Daoy (cell line): ENCODE results near the gene GPC6. TPM values are rescaled to one million over a fixed set of nuclear protein-coding genes. Genes with fewer than 3 reads are reported as not detected.

Experiments used
- DNase-seq: peaks from one replicate; pipeline ENCODE4 v3.0.0-alpha.2; 2015; ENCODE audit warnings: low read depth
- total RNA-seq: library from RNA; depleted of rRNA; stranded (reverse); fragments of >200 nt; shearing (Covaris generic); gene quantifications from 2 replicates; pipeline ENCODE4 v1.2.3, GENCODE V29; 2014

Gene GPC6
- total RNA-seq, 1 experiment from 2014 or later, result 1.1 TPM

DNA sequence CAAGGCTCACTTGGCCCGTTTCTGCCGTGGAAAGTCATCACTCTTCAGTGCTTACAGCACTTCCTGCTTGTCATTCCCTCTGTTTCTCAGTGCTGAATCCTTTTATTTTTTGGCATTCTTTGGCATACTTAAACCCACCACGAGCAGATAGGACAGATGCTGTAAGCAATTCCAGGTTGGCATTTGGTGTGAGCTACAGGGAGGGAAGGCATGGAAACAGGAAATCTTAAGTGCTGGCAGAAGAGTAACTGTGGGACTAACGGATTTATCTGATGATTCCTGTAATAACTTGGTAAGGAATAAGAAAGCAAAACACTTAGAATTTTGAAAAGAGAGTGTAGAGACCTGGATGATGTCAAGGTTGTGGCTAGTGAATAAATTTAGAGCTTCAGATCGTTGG lies 273.4 kb downstream of the GPC6 start:
- no peak for DNase-seq

DNA sequence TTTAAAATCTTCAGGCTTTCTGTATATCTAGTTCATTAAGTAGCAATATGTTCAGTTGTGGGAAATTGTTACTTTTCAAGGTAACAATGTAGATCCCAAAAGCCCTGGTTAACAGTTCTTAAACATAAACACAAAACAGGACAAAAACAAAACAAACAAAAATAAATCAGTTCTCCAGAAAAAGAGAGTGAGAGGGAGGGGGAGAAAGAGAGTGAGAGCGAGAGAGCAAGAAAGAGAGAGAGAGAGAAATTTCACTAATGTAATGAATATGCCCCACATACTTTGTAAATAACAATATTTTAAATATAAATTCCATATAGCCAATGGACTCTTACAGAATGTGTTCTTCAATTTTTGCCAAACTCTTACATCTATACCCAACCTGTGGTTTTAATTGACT lies 275.5 kb downstream of the GPC6 start:
- DNase-seq, result no peak

DNA sequence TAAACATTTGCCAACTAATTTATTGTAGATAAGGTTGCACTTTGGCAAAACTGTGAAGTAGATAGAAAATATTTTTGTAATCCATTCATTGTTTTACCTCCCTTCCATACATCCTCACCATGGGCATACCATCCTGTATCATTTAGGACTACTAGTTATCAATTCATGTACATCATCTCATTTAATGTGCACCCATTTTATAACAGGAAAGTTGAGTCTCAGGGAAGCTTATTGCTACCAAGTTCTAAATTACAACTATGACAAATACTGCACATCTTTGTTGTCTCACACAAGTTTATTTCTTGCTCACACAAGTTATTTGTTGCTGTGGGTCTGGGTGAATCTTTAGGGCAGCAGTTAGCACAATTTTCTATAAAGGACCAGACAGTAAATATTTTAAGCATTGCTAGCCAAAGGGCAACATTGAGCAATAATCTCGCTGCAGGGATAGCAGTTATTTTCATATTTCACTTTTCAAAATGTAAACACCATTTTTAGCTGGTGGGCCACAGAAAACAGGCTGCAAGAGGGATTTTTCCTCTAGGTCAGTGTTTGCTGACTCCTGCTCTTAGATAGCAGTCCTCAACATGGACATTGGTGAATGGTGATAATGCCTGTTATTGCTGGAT lies 276.5 kb downstream of the GPC6 start:
- DNase-seq, result no peak

DNA sequence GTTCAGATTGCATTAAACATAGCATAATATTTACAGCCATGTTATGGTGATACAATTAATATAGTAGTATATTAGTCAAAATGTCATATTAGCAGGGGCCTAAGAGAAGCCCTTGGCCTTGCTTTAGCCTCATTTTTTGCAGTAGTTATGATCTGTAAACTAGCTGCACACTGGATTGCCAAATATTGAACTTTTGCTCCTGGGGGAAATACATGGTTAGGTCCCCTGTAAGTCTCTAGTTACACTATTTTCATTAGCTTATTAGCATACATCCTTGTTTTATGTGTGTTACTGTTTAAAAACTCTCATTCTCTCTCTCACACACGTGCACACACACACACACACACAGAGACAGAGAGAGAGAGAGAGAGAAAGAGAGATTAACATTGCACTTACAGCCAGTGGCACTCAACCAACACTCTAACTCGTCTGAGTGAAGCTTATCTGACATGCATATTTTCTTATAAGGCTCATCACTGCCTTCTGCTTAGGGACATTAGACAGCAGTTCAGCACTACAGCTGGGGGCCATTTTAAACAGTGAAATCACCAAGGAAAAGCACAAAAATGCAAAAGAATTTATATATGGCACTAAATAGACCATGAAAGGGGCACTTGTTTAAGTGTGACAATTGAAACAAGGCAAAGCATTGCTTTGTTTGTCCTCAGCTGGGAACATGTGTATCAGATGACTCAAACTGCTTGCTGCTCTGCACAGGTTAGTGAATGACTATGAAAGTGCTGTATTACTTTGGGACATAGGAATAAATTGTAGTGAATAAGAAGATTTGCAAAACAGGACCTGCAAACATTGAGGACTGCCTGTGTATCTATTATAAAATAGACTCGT lies 278.7 kb downstream of the GPC6 start:
- DNase-seq, result no peak

DNA sequence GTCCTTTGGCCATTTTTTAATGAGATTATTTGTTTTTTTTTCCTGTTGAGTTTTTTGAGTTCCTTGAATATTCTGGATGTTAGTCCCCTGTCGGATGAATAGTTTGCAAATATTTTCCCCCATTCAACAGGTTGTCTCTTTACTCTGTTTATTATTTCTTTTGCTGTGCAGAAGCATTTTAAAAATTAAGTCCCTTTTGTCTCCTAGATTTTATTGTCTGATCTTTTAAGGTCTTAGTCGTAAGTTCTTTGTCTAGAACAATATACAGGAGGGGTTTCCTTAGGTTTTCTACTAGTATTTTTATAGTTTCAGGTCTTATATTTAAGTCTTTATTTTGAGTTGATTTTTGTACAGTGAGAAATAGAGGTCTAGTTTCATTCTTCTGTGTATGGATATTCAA lies 284.4 kb downstream of the GPC6 start:
- DNase-seq, result no peak

DNA sequence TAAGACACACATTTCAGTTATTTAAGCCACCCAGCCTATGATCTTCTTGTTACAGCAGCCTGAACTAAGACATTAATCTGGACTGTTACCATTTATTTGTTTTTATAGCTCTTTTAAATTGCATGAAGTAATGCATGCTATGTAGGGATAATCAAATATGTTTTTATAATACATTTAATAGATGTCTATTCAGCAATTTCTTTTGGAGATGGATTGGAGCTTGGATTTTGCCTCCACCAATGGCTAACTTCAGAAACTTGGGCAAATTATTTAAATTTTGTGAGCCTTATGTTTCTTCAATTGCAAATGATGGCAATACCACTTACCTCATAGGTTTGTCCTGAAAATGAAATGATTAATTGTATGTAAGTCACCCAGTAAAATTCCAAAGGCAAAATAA lies 288.7 kb downstream of the GPC6 start:
- DNase-seq, result no peak

DNA sequence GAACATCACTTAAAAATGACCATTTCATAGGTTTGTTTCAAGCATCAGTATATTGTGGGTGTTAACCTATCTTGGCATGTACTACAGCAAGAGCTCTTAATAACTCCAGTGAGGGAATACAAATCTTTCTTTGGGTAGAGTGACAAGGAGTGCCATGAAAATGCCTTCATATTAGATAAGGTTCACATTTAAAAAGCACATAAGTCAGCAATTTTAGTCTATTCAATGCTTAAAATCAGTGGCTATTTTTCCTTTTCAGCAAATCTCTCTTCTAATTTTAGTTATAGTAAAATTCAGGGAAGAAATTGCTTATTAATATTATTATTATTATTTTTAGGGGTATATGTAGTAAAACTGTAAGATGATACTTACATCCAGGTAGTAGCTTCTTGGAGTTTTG lies 291.1 kb downstream of the GPC6 start:
- DNase-seq, result no peak

DNA sequence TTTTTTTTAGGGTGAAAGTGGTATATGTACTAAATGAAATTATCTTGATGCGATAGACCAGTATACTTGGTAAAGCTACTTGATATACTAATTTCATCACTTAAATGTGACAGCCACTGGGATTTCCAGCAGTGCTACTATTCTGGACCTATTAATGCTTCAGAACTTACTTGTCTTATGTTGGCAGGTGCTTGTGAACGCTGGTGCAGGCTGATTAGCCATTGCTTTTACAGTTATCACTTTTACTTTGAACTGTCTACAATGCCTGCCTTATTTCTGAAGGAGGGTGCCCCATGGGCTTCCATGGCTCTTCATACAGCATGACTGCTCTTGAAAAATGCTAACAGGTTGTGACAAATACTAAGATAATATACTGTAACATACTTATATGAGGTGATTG lies 294.7 kb downstream of the GPC6 start:
- DNase-seq, result no peak

DNA sequence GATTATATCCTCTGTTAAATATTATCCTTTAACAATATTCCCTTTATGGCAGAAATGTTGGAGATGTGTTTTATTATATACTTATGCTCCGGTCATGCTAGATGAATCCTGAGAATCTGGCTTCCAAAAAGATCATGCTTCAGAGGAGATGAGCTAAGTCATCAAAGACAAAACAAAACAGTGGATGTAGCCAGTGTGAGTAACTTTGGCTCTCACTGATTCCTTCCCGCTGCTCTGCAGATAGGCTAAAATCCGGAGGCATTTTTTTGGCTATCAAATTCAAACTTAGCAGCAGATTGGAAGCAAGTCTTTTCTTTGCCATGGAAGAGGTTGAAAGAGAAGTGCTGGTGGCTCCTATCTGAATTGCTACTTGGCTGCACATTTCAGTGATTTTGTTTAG lies 295.9 kb downstream of the GPC6 start:
- no peak for DNase-seq

DNA sequence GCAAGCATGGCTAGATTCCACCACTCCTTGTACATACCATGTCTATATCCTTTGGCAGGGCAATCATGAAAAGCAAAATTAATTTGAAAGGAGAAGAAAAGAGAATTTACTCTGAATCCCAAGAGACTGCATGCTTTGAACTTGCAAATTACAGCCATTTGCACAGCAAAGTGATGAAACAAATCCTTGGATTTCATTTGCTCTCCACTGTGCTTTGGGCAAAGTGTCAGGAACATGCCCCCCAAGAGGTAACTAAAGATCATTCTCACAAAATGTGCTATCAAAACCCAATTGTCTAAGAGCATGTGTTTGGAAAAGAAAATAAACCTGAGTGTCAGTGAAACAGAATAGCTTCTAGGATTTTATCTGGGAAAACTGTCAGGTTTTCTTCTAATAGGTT lies 298.5 kb downstream of the GPC6 start:
- no peak for DNase-seq

DNA sequence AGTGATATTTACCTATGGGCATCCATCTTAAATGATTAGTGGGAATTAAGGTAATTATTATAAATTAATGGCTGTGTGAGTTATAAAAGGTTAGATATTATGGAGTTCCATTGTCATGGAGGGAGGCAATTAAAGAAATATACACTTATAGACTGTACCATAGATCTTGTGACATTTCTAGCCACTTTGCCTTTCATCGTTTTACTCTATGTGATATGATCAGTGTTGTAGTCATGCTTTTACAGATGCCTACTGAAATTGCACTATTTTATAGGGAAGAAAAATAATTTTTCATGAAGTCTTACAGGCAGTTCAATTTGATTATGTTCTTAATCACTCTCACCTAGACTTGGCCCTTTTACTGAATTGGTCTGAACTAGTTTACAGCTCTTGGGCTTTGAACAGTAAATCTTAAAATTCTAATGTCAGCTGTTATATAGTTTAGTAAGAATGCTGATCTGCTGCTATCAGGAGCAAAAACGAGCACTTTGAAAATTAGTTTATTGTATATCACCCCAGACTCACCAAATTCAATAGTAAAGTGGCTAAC lies 301.2 kb downstream of the GPC6 start:
- DNase-seq, result no peak

DNA sequence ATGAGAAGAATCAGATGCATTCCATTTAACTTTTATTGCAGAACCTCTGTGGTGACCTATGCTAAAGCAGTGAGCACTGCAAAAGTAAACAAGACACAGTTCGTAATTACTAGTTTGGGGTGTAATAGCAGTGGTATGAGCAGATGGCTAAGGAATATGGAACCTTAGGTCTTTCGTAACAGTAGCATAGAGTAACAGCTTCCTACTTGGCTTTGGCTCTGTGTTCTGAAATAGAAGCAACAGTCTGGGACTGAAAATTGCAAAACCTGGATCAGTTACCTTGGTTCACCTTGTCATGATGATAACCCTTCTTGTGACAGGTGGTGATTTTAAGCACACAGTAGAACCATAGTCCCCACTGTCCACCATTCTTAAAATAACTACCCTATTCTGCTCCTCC lies 303.4 kb downstream of the GPC6 start:
- DNase-seq, result no peak

DNA sequence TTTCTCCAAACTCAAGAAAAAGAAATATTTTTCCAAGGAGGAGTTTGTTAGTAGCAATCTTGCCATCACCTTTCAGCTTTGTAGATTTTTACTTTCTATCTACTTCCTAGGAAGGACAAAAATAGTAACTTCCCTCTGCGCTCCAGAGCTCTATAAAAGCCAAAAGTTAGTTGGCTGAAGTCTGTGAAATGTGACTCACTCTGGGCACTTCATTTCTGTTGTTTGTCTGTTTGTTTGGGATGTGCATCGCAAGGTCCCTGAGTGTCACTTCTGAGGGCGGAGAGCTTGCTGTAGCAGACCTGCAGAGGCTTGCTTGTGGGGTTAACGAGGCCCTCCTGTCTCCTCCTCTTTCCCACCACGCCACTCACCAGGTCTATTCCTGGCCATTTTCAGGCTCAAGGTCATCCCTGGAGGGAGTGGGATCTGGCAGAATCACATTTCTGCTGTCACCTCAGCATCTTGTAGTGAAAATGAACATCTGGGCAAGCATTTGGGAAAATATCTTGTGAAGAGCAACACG lies 307.6 kb downstream of the GPC6 start:
- no peak for DNase-seq

DNA sequence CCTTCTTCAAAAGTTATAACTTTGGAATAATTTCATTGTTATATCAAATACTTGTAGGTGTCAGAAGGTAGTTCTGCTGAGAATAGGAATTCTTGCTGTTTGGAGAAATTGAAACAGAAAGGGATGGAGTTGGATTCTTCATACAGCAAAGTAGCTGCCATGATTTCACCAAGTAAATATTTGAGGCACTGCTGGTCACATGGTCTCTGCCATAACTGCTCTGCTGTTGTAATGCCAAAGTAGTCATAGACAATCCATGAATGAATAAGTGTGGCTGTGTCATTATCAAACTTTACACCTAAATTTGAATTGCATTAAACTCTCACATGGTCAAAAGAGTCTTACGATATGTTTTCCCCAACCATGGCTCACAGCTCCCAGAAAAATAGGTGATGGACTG lies 308.6 kb downstream of the GPC6 start:
- DNase-seq, result peak; percentile 4

DNA sequence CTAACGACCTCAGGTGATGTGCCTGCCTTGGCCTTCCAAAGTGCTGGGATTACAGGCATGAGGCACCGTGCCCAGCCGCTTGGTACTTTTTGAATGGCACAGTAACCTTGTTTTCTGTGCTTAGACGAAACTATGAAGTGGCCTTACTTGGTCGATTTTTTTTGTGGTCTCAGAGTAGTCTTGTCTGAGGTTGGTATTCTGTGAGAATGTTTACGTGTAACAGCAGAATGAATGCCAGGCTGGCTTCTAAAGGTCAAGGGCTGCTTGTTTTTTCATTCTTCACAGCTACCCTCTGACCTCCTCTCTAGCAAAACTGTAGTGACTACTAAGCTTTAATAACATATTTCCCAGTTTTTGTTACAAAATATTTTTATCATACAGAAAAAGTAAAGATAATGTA lies 313.3 kb downstream of the GPC6 start:
- DNase-seq, result no peak

DNA sequence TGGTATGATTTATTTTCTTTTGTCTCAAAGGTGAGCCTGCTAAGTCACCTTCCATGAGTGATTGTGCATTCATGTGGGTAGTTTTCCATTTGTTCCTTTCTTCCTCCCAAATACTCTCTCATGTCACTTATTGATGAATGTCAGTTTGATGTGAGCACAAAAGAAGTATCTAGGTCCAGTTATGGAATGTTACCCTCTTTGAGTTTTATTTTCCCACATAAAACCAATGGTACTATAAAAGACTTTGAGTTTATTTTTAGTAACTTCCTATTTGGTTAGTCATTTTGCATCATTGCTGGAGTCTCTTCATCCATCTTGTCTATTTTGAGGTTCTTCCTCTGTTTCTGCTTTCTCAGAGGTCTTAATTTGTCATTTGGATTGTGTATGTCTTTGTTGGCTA lies 321.3 kb downstream of the GPC6 start:
- DNase-seq, result no peak

DNA sequence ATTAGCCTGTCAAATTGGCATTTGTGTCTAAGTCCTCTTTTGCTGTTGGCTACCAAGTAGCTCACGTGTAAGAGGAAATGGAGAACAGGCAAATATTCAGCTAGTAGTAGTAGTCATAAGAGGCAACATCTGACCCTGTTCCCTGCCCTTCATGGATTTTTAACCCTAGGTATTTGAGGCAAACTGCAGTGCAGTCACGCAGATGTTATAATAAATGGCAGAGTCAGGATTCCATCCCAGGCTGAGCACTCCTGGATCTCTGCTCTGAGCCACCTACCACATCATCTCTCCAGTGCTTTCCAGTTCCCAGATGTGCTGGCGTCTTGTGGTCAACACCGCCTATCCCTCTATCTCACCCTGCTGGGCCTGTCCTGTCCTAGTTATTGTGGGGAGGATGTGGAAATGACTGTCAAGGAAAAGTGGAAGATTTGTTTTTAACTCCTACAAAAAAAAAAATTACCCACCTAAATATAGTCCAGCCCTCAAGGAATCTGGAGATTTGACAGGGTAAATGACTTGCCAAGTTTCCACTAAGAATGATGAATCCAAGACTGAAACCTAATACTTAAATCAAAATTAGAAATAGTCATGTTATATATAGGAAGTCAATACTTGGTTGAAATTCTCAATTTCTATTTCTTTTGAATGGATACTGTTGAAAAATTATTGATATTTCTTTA lies 322.9 kb downstream of the GPC6 start:
- no peak for DNase-seq

DNA sequence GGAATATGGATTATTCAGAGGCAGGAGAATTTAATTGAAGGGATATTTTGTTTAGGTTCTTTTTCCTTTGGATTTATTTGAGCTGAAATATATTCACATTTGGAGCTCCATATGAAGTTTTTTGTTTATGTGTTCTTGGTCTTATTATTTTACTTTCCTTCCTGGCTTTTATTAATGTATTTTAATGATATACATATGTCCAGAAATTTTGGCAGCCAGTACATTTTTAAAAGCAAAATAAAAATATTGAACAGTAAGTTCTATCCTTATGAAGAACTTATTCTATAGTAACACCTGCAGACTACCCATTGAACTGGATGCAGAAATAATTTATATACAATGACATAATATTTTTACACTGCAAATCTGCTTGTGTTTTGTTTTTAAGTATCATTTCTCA lies 323.6 kb downstream of the GPC6 start:
- DNase-seq, result no peak

DNA sequence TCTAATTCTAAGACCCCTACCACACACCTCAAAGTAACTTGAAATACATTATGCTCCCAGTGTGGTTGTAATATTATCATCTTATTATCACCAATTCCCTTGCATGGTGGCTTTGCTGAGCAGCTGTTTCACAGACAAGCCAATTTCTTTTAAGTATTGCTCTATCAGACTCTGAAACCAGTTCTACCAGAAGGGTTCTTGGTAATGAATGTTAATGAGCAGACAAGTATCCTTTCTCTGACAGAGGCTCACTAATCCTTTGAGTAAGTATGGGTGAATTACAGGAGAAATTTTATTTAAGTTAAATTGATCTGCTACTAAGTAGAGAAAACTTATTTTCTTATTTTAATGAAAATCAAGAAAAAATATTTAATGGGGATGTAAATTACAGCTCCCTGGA lies 326.0 kb downstream of the GPC6 start:
- DNase-seq, result no peak

DNA sequence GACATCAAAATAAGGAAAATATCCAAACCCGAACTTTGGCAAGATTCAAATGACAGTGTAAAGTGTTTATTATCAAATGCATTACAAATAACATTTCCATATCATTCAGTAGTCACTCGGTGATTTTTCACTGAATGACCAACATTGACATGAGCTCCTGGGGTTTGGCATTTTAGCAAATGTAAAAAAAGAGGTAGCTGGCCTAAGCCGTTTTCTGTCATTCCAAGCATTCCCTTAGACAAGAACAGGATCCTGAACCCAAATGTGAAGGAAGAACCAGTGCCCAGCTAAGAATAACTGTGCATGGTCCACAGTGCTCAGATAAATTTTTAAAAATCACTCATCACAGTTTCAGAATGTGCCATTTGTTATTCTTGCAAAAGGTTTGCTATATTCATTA lies 327.9 kb downstream of the GPC6 start:
- DNase-seq, result no peak

DNA sequence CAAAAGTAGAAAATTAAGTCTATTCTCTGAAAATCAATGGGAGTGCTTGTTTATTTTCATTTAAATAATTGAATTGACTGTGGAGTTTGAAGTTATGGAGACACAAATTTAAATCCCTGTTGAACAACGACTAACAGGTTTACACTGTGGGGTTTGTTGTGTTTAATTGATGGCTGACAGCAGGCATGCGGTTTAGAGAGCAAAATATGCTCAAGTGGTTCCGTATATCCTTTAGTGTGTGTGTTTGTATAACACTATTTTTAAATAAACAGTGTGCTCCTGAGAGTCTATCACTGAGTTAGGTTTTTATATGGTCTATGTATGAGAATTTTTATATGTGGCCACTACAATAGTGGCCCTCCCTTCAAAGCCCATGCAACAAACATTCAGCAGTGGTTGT lies 332.0 kb downstream of the GPC6 start:
- DNase-seq, result no peak

DNA sequence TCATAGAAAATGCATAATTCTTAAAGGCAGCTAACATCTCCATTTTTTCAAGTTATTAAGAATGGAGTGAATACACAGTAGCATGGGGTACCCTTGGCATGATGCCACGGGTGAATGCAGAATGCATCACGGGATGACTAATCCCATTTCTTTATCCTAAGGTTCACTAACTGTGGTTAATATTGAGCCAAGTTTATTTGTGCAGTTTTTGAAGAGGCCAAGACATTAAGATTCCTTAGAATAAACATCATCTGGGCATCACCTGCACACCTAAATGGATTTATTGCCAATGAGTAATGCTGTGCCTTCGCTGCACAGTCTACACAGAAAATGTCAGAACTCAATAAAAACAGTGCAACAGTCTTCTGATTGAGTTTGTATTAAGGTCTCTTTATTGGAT lies 333.1 kb downstream of the GPC6 start:
- DNase-seq, result peak; percentile 76
